ENCODE results near the gene RABEP1.

GRCh38 chr17:5269241-5269960 lies 12.7 kb upstream of the RABEP1 start:
- TF ChIP-seq CTCF (IDR thresholded peaks at IDR 0.05; ENCODE audit: low read depth, low read length) (no peak), EZH2phosphoT487 (IDR thresholded peaks at IDR 0.05; ENCODE audit: low read depth) (no peak)

Data from OCI-LY3 (cell line).